Neural cell (in vitro differentiated cells): Measurements from ENCODE around the gene CLIC3. TPM values are rescaled to one million over a fixed set of nuclear protein-coding genes. Genes with fewer than 3 reads are reported as not detected.

Experiments
- H2AFZ ChIP-seq: fragments of 200-600, 300-800 bp; sonication (generic), shearing (Covaris generic); 2 replicates; pipeline ENCODE4 v1.6.0; 2014; ENCODE audit warnings: low read depth, mild to moderate bottlenecking, antibody characterized with exemption, low read length, moderate library complexity
- H3F3A ChIP-seq: fragments of 200-600 bp; shearing (Covaris generic); 2 replicates; pipeline ENCODE4 v1.6.1; 2016; ENCODE audit warnings: mild to moderate bottlenecking, moderate library complexity, mixed read lengths, antibody characterized with exemption, low read length; ENCODE audit not compliant: insufficient read depth, poor library complexity, severe bottlenecking
- H3K27ac ChIP-seq: fragments of 200-600, 300-800 bp; sonication (generic), shearing (Covaris generic); 2 replicates; pipeline ENCODE4 v1.5.1; 2014; ENCODE audit warnings: mild to moderate bottlenecking, low read length, moderate library complexity
- H3K27me3 ChIP-seq: fragments of 300-800, 200-600 bp; sonication (generic), shearing (Covaris generic); 2 replicates; pipeline ENCODE4 v1.6.0; 2014; ENCODE audit warnings: mild to moderate bottlenecking, low read depth, low read length, moderate library complexity; ENCODE audit not compliant: insufficient read depth
- H3K36me3 ChIP-seq: fragments of 300-800, 200-600 bp; sonication (generic), shearing (Covaris generic); 2 replicates; pipeline ENCODE4 v1.5.1; 2014; ENCODE audit warnings: mild to moderate bottlenecking, antibody characterized with exemption, low read length, moderate library complexity; ENCODE audit not compliant: insufficient read depth
- H3K4me2 ChIP-seq: fragments of 300-800, 200-600 bp; sonication (generic), shearing (Covaris generic); 2 replicates; pipeline ENCODE4 v1.6.0; 2014; ENCODE audit warnings: mild to moderate bottlenecking, low read length
- H3K4me3 ChIP-seq: fragments of 300-800, 200-600 bp; sonication (generic), shearing (Covaris generic); 2 replicates; pipeline ENCODE4 v1.5.1; 2014; ENCODE audit warnings: mild to moderate bottlenecking, low read length, moderate library complexity
- H3K79me2 ChIP-seq: fragments of 200-600 bp; shearing (Covaris generic); replicated peaks from 2 replicates; pipeline ENCODE4 v1.6.0; 2014; ENCODE audit warnings: mild to moderate bottlenecking, low read length, moderate library complexity; ENCODE audit not compliant: insufficient read depth
- H3K9ac ChIP-seq: fragments of 300-800, 200-600 bp; sonication (generic), shearing (Covaris generic); 2 replicates; pipeline ENCODE4 v1.6.1; 2016; ENCODE audit warnings: mild to moderate bottlenecking, low read length, mixed read lengths
- H3K9me2 ChIP-seq: fragments of 200-600 bp; shearing (Covaris generic); 2 replicates; pipeline ENCODE4 v1.6.1; 2016; ENCODE audit warnings: mild to moderate bottlenecking, low read length, mixed read lengths; ENCODE audit not compliant: insufficient read depth
- H3K9me3 ChIP-seq: fragments of 200-600, 300-800 bp; sonication (generic), shearing (Covaris generic); 2 replicates; pipeline ENCODE4 v1.6.1; 2016; ENCODE audit warnings: mild to moderate bottlenecking, mixed run types, low read length, moderate library complexity, mixed read lengths
- H4K20me1 ChIP-seq: fragments of 200-600 bp; shearing (Covaris generic); 2 replicates; pipeline ENCODE4 v1.6.1; 2016; ENCODE audit warnings: mild to moderate bottlenecking, mixed run types; ENCODE audit not compliant: insufficient read depth
- CTCF ChIP-seq: fragments of 450-650 bp; IDR thresholded peaks from 2 replicates; pipeline ENCODE4 v1.5.1; 2014; ENCODE audit warnings: antibody characterized with exemption, mild to moderate bottlenecking, moderate library complexity; ENCODE audit not compliant: poor library complexity, severe bottlenecking
- EP300 ChIP-seq: fragments of 450-650 bp; conservative IDR thresholded peaks from 2 replicates; pipeline ENCODE4 v1.6.1; 2014; ENCODE audit warnings: antibody characterized with exemption, mild to moderate bottlenecking, moderate library complexity; ENCODE audit not compliant: poor library complexity, severe bottlenecking
- EZH2 ChIP-seq: fragments of 200-600, 300-800 bp; shearing (Covaris generic), sonication (generic); IDR thresholded peaks from 2 replicates; pipeline ENCODE4 v1.6.1; 2014; ENCODE audit warnings: antibody characterized with exemption, low read length, borderline replicate concordance, mild to moderate bottlenecking; ENCODE audit not compliant: insufficient read depth, poor library complexity, severe bottlenecking
- MXI1 ChIP-seq: fragments of 450-650 bp; conservative IDR thresholded peaks from 2 replicates; pipeline ENCODE4 v1.6.1; 2014; ENCODE audit warnings: antibody characterized with exemption, mild to moderate bottlenecking; ENCODE audit not compliant: poor library complexity, severe bottlenecking
- POLR2AphosphoS5 ChIP-seq: IDR thresholded peaks from 2 replicates; pipeline ENCODE4 v1.6.1; 2012
- RAD21 ChIP-seq: fragments of 450-650 bp; conservative IDR thresholded peaks from 2 replicates; pipeline ENCODE4 v1.6.1; 2014; ENCODE audit warnings: antibody characterized with exemption, mild to moderate bottlenecking, moderate library complexity
- SMC3 ChIP-seq: fragments of 450-650 bp; conservative IDR thresholded peaks from 2 replicates; pipeline ENCODE4 v1.6.1; 2014; ENCODE audit warnings: antibody characterized with exemption, mild to moderate bottlenecking, moderate library complexity; ENCODE audit not compliant: poor library complexity
- TAF1 ChIP-seq: IDR thresholded peaks from 2 replicates; pipeline ENCODE4 v1.6.1; 2012; ENCODE audit warnings: low read depth
- polyA plus RNA-seq: library from polyadenylated mRNA; depleted of rRNA; stranded (reverse); fragments of >200 nt; gene quantifications from 2 replicates; pipeline ENCODE4 v1.2.3, GENCODE V29; 2014

The CLIC3 gene
- polyA plus RNA-seq, 1 donor from 2014 or later = not detected

GRCh38 chr9:136985027-136985602 lies 11.3 kb downstream of the CLIC3 start:
- no peak overlapping the region for H2AFZ ChIP-seq
- H4K20me1 ChIP-seq = no peaks in the 10 kb centered on the region
- no peaks in the 10 kb centered on the region for H3K36me3 ChIP-seq
- no peak overlapping the region for H3K27ac ChIP-seq
- H3K9me2 ChIP-seq = no peaks in the 10 kb centered on the region
- no peaks in the 10 kb centered on the region for H3K79me2 ChIP-seq
- no peak overlapping the region for H3K4me3 ChIP-seq
- H3K9me3 ChIP-seq = no peaks in the 10 kb centered on the region
- H3F3A ChIP-seq = no peaks in the 10 kb centered on the region
- no peak overlapping the region for H3K4me2 ChIP-seq
- peaks cover 35% of the 10 kb centered on the region for H3K27me3 ChIP-seq
- no peak overlapping the region for H3K9ac ChIP-seq
- TF ChIP-seq EZH2 (peak; percentile 64), POLR2AphosphoS5 (no peak)

GRCh38 chr9:136984464-136985026 lies 11.8 kb downstream of the CLIC3 start:
- no peak for TF ChIP-seq CTCF
- no peak for TF ChIP-seq RAD21
- TF ChIP-seq POLR2AphosphoS5 = no peak
- no peak for TF ChIP-seq MXI1
- TF ChIP-seq TAF1 = no peak
- no peak for TF ChIP-seq EP300
- no peaks in the 10 kb centered on the region for H3K9me3 ChIP-seq
- no peaks in the 10 kb centered on the region for H4K20me1 ChIP-seq
- H3F3A ChIP-seq = no peaks in the 10 kb centered on the region
- H3K27me3 ChIP-seq = peaks cover 35% of the 10 kb centered on the region
- H3K9me2 ChIP-seq = no peaks in the 10 kb centered on the region
- H3K4me2 ChIP-seq = no peak overlapping the region
- no peak overlapping the region for H3K9ac ChIP-seq
- no peaks in the 10 kb centered on the region for H3K79me2 ChIP-seq
- no peak overlapping the region for H3K27ac ChIP-seq
- no peak overlapping the region for H2AFZ ChIP-seq
- H3K36me3 ChIP-seq = no peaks in the 10 kb centered on the region
- H3K4me3 ChIP-seq = no peak overlapping the region

GRCh38 chr9:136983656-136984314 lies 12.6 kb downstream of the CLIC3 start:
- no peak overlapping the region for H3K4me2 ChIP-seq
- H3F3A ChIP-seq = no peaks in the 10 kb centered on the region
- no peaks in the 10 kb centered on the region for H3K9me3 ChIP-seq
- H3K36me3 ChIP-seq = no peaks in the 10 kb centered on the region
- peaks cover 35% of the 10 kb centered on the region for H3K27me3 ChIP-seq
- H3K4me3 ChIP-seq = no peak overlapping the region
- TF ChIP-seq SMC3 (no peak), EZH2 (no peak), MXI1 (no peak), TAF1 (no peak)
- H2AFZ ChIP-seq = no peak overlapping the region
- no peaks in the 10 kb centered on the region for H4K20me1 ChIP-seq
- no peaks in the 10 kb centered on the region for H3K79me2 ChIP-seq
- no peak overlapping the region for H3K27ac ChIP-seq
- H3K9ac ChIP-seq = no peak overlapping the region
- no peaks in the 10 kb centered on the region for H3K9me2 ChIP-seq
